ENCODE measurements around the gene TTR. TPM values are rescaled to one million over a fixed set of nuclear protein-coding genes. Genes with fewer than 3 reads are reported as not detected.

TTR gene
- total and polyA plus RNA-seq, 2 of the 13 experiments (the other 11 are each of a cell fraction or from before 2014, with no cell fraction given), result 91.3 to 496 TPM

GRCh38 chr18:31591628-31592027, at the start of gene TTR (continued):
- TF ChIP-seq, protein P1, sequence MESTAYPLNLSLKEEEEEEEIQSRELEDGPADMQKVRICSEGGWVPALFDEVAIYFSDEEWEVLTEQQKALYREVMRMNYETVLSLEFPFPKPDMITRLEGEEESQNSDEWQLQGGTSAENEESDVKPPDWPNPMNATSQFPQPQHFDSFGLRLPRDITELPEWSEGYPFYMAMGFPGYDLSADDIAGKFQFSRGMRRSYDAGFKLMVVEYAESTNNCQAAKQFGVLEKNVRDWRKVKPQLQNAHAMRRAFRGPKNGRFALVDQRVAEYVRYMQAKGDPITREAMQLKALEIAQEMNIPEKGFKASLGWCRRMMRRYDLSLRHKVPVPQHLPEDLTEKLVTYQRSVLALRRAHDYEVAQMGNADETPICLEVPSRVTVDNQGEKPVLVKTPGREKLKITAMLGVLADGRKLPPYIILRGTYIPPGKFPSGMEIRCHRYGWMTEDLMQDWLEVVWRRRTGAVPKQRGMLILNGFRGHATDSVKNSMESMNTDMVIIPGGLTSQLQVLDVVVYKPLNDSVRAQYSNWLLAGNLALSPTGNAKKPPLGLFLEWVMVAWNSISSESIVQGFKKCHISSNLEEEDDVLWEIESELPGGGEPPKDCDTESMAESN (CRISPR knock-in tag; conservative IDR thresholded peaks at IDR 0.05), result no peak
- TF ChIP-seq, protein P2, sequence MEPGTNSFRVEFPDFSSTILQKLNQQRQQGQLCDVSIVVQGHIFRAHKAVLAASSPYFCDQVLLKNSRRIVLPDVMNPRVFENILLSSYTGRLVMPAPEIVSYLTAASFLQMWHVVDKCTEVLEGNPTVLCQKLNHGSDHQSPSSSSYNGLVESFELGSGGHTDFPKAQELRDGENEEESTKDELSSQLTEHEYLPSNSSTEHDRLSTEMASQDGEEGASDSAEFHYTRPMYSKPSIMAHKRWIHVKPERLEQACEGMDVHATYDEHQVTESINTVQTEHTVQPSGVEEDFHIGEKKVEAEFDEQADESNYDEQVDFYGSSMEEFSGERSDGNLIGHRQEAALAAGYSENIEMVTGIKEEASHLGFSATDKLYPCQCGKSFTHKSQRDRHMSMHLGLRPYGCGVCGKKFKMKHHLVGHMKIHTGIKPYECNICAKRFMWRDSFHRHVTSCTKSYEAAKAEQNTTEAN (CRISPR knock-in tag; conservative IDR thresholded peaks at IDR 0.05), result no peak
- TF ChIP-seq HOXA5 (CRISPR knock-in tag; IDR thresholded peaks at IDR 0.05) (no peak), HCFC1 (IDR thresholded peaks at IDR 0.05; ENCODE audit: low read depth, low read length) (no peak), ZNF468 (CRISPR knock-in tag; IDR thresholded peaks at IDR 0.05) (no peak), HOXD1 (CRISPR knock-in tag; IDR thresholded peaks at IDR 0.05) (no peak), MZF1 (CRISPR knock-in tag; IDR thresholded peaks at IDR 0.05; ENCODE audit: borderline replicate concordance) (no peak), GFI1 (CRISPR knock-in tag; IDR thresholded peaks at IDR 0.05; ENCODE audit: borderline replicate concordance) (no peak), ZNF251 (CRISPR knock-in tag; IDR thresholded peaks at IDR 0.05) (no peak), POLR2A (IDR thresholded peaks at IDR 0.05; ENCODE audit: insufficient read depth in 1 of 2, low read depth in 2 of 2, low read length in 2 of 2) (peak; percentile 98 to 99), KAT8 (CRISPR knock-in tag; IDR thresholded peaks at IDR 0.05) (peak; percentile 67), MXD4 (CRISPR knock-in tag; IDR thresholded peaks at IDR 0.05) (0 out of 2 replicates have a peak, but pooled peaks have one; percentile 46), ZNF30 (CRISPR knock-in tag; IDR thresholded peaks at IDR 0.05) (no peak), ZNF644 (CRISPR knock-in tag; IDR thresholded peaks at IDR 0.05; ENCODE audit: low read depth) (peak; percentile 39; the same call in 1 of the 2 replicates), AGO2 (optimal IDR thresholded peaks at IDR 0.05; ENCODE audit: low read depth, low read length) (no peak), ATAD3A (CRISPR knock-in tag; IDR thresholded peaks at IDR 0.05) (no peak), SP1 (IDR thresholded peaks at IDR 0.05) (no peak), SP1 (CRISPR knock-in tag; IDR thresholded peaks at IDR 0.05) (no peak), ZNF710 (CRISPR knock-in tag; IDR thresholded peaks at IDR 0.05; ENCODE audit: borderline replicate concordance) (peak; percentile 24; the same call in 1 of the 2 replicates), MEIS2 (CRISPR knock-in tag; IDR thresholded peaks at IDR 0.05) (peak; percentile 50; the same call in 1 of the 2 replicates), ZNF615 (CRISPR knock-in tag; IDR thresholded peaks at IDR 0.05; ENCODE audit: borderline replicate concordance) (no peak), POLR2AphosphoS5 (IDR thresholded peaks at IDR 0.05; ENCODE audit: low read depth, low read length) (peak; percentile 97), BHLHE40 (IDR thresholded peaks at IDR 0.05; ENCODE audit: low read length) (no peak), GTF3A (CRISPR knock-in tag; conservative IDR thresholded peaks at IDR 0.05) (no peak), ZNF766 (CRISPR knock-in tag; IDR thresholded peaks at IDR 0.05; ENCODE audit: borderline replicate concordance) (no peak), SOX13 (IDR thresholded peaks at IDR 0.05) (no peak), SOX13 (CRISPR knock-in tag; conservative IDR thresholded peaks at IDR 0.05 in 1 of 2, IDR thresholded peaks at IDR 0.05 in 1 of 2) (peak in 1 of 2 experiments; percentile 82; a peak in 2 of 4 replicates), ZNF792 (CRISPR knock-in tag; IDR thresholded peaks at IDR 0.05) (0 out of 2 replicates have a peak, but pooled peaks have one; percentile 57)
- TF ChIP-seq, protein P3, sequence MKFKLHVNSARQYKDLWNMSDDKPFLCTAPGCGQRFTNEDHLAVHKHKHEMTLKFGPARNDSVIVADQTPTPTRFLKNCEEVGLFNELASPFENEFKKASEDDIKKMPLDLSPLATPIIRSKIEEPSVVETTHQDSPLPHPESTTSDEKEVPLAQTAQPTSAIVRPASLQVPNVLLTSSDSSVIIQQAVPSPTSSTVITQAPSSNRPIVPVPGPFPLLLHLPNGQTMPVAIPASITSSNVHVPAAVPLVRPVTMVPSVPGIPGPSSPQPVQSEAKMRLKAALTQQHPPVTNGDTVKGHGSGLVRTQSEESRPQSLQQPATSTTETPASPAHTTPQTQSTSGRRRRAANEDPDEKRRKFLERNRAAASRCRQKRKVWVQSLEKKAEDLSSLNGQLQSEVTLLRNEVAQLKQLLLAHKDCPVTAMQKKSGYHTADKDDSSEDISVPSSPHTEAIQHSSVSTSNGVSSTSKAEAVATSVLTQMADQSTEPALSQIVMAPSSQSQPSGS (CRISPR knock-in tag; IDR thresholded peaks at IDR 0.05), result peak; percentile 82

Data from HepG2 (cell line).